HFFc6 (cell line): ENCODE data around the gene DCLRE1A. TPM values are rescaled to one million over a fixed set of nuclear protein-coding genes. Genes with fewer than 3 reads are reported as not detected.

Experiments
- total RNA-seq, 6 experiments: library from RNA; stranded (reverse); fragmentation: NEBNext Ultra II Directional; extraction: Animal tissue kit (Norgen Biotek cat#: 25700); gene quantifications; 2 replicates in 1 of 6; 3 replicates in 5 of 6; pipeline ENCODE4 v1.2.3, GENCODE V29; 2021

The DCLRE1A gene
- total RNA-seq, 6 experiments from 2014 or later: 4.9 to 6.1 (median 5.4) TPM

Other genes with a start within 250 kb of the DCLRE1A start
- not detected for gene NRAP, start 190.0 kb downstream of the DCLRE1A start, total RNA-seq
- gene CASP7, start 174.2 kb downstream of the DCLRE1A start, total RNA-seq: 10 to 100 TPM; 16.9 to 20.0 (median 18.9) TPM
- under 1 TPM in 1 of 6 experiments, not detected in 5; 0.05 TPM for gene PLEKHS1, start 102.4 kb downstream of the DCLRE1A start, total RNA-seq
- gene NHLRC2, start 579 bp upstream of the DCLRE1A start, total RNA-seq: 10 to 100 TPM; 24.0 to 27.4 (median 25.9) TPM
- gene ADRB1, start 189.8 kb upstream of the DCLRE1A start, total RNA-seq: under 1 TPM in 1 of 6 experiments, not detected in 5; 0.07 TPM